DOHH2 (cell line): Measurements from ENCODE around the gene TBCD.

Experiments used
- H3F3A ChIP-seq: fragments of 200-600 bp; sonication (generic), shearing (Covaris generic); 2 replicates; pipeline ENCODE4 v1.6.0; 2016; ENCODE audit warnings: antibody characterized with exemption, mild to moderate bottlenecking; ENCODE audit not compliant: control insufficient read depth, insufficient read depth
- H3K27ac ChIP-seq: fragments of 200-600 bp; sonication (generic); 2 replicates; pipeline ENCODE4 v1.5.1; 2014; ENCODE audit warnings: low read depth, mild to moderate bottlenecking, low read length, moderate library complexity
- H3K27me3 ChIP-seq: fragments of 200-600 bp; sonication (generic); 2 replicates; pipeline ENCODE4 v1.6.1; 2014; ENCODE audit warnings: mild to moderate bottlenecking, low read length, mixed read lengths; ENCODE audit not compliant: control insufficient read depth
- H3K36me3 ChIP-seq: fragments of 200-600 bp; sonication (generic); 2 replicates; pipeline ENCODE4 v1.6.1; 2014; ENCODE audit warnings: mild to moderate bottlenecking, low read length, moderate library complexity, mixed read lengths; ENCODE audit not compliant: control insufficient read depth
- H3K4me1 ChIP-seq: fragments of 200-600 bp; sonication (generic); 2 replicates; pipeline ENCODE4 v1.6.1; 2014; ENCODE audit warnings: mild to moderate bottlenecking, low read length, mixed read lengths; ENCODE audit not compliant: control insufficient read depth
- H3K4me2 ChIP-seq: fragments of 200-600 bp; sonication (generic); 2 replicates; pipeline ENCODE4 v1.6.0; 2014; ENCODE audit warnings: mild to moderate bottlenecking, low read length, moderate library complexity
- H3K4me3 ChIP-seq: fragments of 200-600 bp; sonication (generic); 2 replicates; pipeline ENCODE4 v1.5.1; 2014; ENCODE audit warnings: mild to moderate bottlenecking, low read length, mixed read lengths
- H3K79me2 ChIP-seq: fragments of 200-600 bp; sonication (generic); 2 replicates; pipeline ENCODE4 v1.6.1; 2014; ENCODE audit warnings: mild to moderate bottlenecking, low read length, mixed read lengths; ENCODE audit not compliant: control insufficient read depth
- H3K9me2 ChIP-seq: fragments of 200-600 bp; sonication (generic); replicated peaks from 2 replicates; pipeline ENCODE4 v1.6.1; 2014; ENCODE audit warnings: mild to moderate bottlenecking, low read length, mixed read lengths; ENCODE audit not compliant: control insufficient read depth
- H3K9me3 ChIP-seq: fragments of 200-600 bp; sonication (generic); 2 replicates; pipeline ENCODE4 v1.6.1; 2014; ENCODE audit warnings: antibody characterized with exemption, low read length, mixed read lengths; ENCODE audit not compliant: control insufficient read depth, insufficient read depth
- H4K20me1 ChIP-seq: fragments of 200-600 bp; sonication (generic); 2 replicates; pipeline ENCODE4 v1.6.0; 2014; ENCODE audit warnings: low read depth, mild to moderate bottlenecking, antibody characterized with exemption, low read length, moderate library complexity; ENCODE audit not compliant: control insufficient read depth, insufficient read depth
- EZH2phosphoT487 ChIP-seq: fragments of 200-600 bp; sonication (generic); IDR thresholded peaks from 2 replicates; pipeline ENCODE4 v1.6.1; 2017; ENCODE audit warnings: borderline replicate concordance, mild to moderate bottlenecking, antibody characterized with exemption, low read length, moderate library complexity, mixed read lengths
- TF ChIP-seq, protein P1 (sequence below): fragments of 200-600 bp; sonication (generic); IDR thresholded peaks from one replicate; pipeline ENCODE4 v1.5.1; 2014; ENCODE audit warnings: antibody characterized with exemption, mild to moderate bottlenecking, low read depth, low read length; ENCODE audit not compliant: poor library complexity, severe bottlenecking

The TBCD gene

DNA sequence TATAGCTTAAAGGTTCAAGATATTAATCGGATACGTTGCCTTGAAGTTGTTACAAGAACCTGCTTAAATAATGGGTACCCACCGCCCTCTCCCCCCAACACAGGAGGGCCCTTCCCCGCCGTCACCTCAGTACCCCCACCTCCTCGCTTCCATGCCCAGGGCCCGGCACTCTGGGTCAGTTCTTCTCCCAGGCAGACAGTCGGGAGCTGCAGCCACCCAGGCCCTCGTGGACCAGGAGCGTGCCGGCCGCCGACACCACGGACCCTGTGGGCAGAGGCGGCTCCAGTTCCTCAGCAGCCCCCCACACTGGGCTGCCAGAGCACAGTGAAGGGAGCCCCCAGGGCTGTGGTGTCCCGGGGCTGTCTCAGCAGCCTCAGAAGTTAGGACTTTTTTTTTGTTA is 168.8 kb downstream of the TBCD start:
- no peaks in the 10 kb centered on the region for H3K9me3 ChIP-seq
- H4K20me1 ChIP-seq = no peaks in the 10 kb centered on the region
- no peak overlapping the region for H3K4me3 ChIP-seq
- H3F3A ChIP-seq = 0 out of 2 replicates have a peak, but pooled peaks cover 5% of the 10 kb centered on the region
- peaks cover 18% of the 10 kb centered on the region for H3K4me1 ChIP-seq
- H3K27me3 ChIP-seq = no peaks in the 10 kb centered on the region
- no peaks in the 10 kb centered on the region for H3K9me2 ChIP-seq
- H3K36me3 ChIP-seq = peaks cover 12% of the 10 kb centered on the region; the same call in 1 of the 2 replicates
- no peaks in the 10 kb centered on the region for H3K79me2 ChIP-seq
- H3K4me2 ChIP-seq = no peak overlapping the region
- TF ChIP-seq, protein P1, sequence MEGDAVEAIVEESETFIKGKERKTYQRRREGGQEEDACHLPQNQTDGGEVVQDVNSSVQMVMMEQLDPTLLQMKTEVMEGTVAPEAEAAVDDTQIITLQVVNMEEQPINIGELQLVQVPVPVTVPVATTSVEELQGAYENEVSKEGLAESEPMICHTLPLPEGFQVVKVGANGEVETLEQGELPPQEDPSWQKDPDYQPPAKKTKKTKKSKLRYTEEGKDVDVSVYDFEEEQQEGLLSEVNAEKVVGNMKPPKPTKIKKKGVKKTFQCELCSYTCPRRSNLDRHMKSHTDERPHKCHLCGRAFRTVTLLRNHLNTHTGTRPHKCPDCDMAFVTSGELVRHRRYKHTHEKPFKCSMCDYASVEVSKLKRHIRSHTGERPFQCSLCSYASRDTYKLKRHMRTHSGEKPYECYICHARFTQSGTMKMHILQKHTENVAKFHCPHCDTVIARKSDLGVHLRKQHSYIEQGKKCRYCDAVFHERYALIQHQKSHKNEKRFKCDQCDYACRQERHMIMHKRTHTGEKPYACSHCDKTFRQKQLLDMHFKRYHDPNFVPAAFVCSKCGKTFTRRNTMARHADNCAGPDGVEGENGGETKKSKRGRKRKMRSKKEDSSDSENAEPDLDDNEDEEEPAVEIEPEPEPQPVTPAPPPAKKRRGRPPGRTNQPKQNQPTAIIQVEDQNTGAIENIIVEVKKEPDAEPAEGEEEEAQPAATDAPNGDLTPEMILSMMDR = no peak
- TF ChIP-seq EZH2phosphoT487 = no peak
- no peak overlapping the region for H3K27ac ChIP-seq

DNA sequence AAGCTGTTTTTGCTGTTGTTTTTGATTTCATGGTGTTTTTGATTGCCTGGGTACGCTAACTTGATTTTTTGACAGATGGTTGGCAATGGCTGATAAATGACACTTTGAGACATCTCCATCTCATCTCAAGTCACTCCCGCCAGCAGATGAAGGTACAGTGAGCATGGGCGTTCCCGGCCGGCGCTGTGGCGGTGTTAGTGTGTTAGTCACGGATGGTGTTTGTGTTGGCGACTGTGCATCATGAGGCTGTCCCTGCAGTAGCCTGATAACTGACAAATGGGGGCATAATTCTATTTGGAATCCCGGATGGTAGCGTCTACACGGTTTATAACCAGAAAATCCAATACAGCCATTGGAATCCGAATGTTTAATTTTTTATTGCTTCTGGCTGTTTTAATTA is 169.6 kb downstream of the TBCD start:
- Histone ChIP-seq H3K36me3 (peaks cover 15% of the 10 kb centered on the region), H3K9me2 (no peaks in the 10 kb centered on the region), H3K4me3 (no peak overlapping the region), H3K4me2 (no peak overlapping the region), H3K27me3 (no peaks in the 10 kb centered on the region), H3F3A (0 out of 2 replicates have a peak, but pooled peaks cover 3% of the 10 kb centered on the region), H3K27ac (no peak overlapping the region), H3K79me2 (no peaks in the 10 kb centered on the region), H3K4me1 (peaks cover 11% of the 10 kb centered on the region), H3K9me3 (no peaks in the 10 kb centered on the region), H4K20me1 (no peaks in the 10 kb centered on the region)
- TF ChIP-seq, protein P1 = no peak
- TF ChIP-seq EZH2phosphoT487 = no peak

GRCh38 chr17:82922646-82923045 is 170.8 kb downstream of the TBCD start:
- Histone ChIP-seq H4K20me1 (no peaks in the 10 kb centered on the region), H3K9me2 (no peaks in the 10 kb centered on the region), H3K9me3 (no peaks in the 10 kb centered on the region), H3K27ac (no peak overlapping the region), H3K4me1 (peaks cover 4% of the 10 kb centered on the region), H3K36me3 (peaks cover 26% of the 10 kb centered on the region), H3F3A (no peaks in the 10 kb centered on the region), H3K79me2 (no peaks in the 10 kb centered on the region), H3K27me3 (no peaks in the 10 kb centered on the region), H3K4me3 (no peak overlapping the region), H3K4me2 (no peak overlapping the region)
- TF ChIP-seq EZH2phosphoT487 = no peak
- TF ChIP-seq, protein P1 = no peak
